GM12878 (cell line): ENCODE data around the gene OSBPL5. TPM values are rescaled to one million over a fixed set of nuclear protein-coding genes. Genes with fewer than 3 reads are reported as not detected.

Experiments
- ATAC-seq: fragments of 200-7000 bp; cut with Tn5 transposase; 3 replicates; pipeline ENCODE4 v1.9.1; 2020; ENCODE audit warnings: mild to moderate bottlenecking, moderate library complexity
- BruUV-seq: library from RNA; stranded (reverse); fragments of 400-500 nt; replicated peaks from 2 replicates; lab custom pipeline; 2021; lab: Mats Ljungman, UMichigan
- CTCF ChIA-PET: fragments of 300-600 bp; sonication (Branson Sonifier 250); formaldehyde crosslinking; extraction: SDS; loops from one replicate; lab custom pipeline; 2021; ENCODE audit warnings: inconsistent platforms; lab: Yijun Ruan, JAX
- POLR2A ChIA-PET: fragments of 350-600 bp; formaldehyde crosslinking; extraction: SDS; loops from one replicate; lab custom pipeline; 2021; ENCODE audit warnings: inconsistent platforms; lab: Charles Lee
- RAD21 ChIA-PET: fragments of 300-600 bp; sonication (Branson Sonifier 250); formaldehyde crosslinking; loops from one replicate; lab custom pipeline; 2023; ENCODE audit warnings: antibody characterized with exemption; ENCODE audit not compliant: unreplicated experiment; lab: Charles Lee
- SMC1A ChIA-PET: fragments of 300-600 bp; sonication (Branson Sonifier 250); formaldehyde crosslinking; loops from one replicate; lab custom pipeline; 2023; ENCODE audit not compliant: unreplicated experiment, uncharacterized antibody; lab: Charles Lee
- DNase-seq: peaks from one replicate; pipeline ENCODE4 v3.0.0-alpha.2; 2011; ENCODE audit warnings: low read depth, low spot score
- FAIRE-seq: peaks from 3 replicates; lab custom pipeline; 2011; peaks lifted over from hg19 to GRCh38; lab: Jason Lieb, UNC
- H2AFZ ChIP-seq: 2 replicates; pipeline ENCODE4 v1.6.0; 2011; ENCODE audit warnings: low read depth, low read length, control low read depth; ENCODE audit not compliant: control insufficient read depth
- H3K27ac ChIP-seq: 2 replicates; pipeline ENCODE4 v1.5.1; 2011; ENCODE audit warnings: control low read depth; ENCODE audit not compliant: control insufficient read depth, insufficient read depth
- H3K27me3 ChIP-seq, 2 experiments: replicated peaks in 1 of 2; 2 replicates each; pipeline versions ENCODE4 v1.6.0 to v1.6.1; 2011; ENCODE audit warnings: low read length in 1 of 2; ENCODE audit not compliant: control insufficient read depth in 2 of 2, insufficient read depth in 2 of 2
- H3K36me3 ChIP-seq, 2 experiments: 2 replicates each; pipeline ENCODE4 v1.5.1; 2011; ENCODE audit warnings: low read length in 1 of 2; ENCODE audit not compliant: control insufficient read depth in 2 of 2, insufficient read depth in 2 of 2
- H3K4me1 ChIP-seq: 2 replicates; pipeline ENCODE4 v1.6.1; 2011; ENCODE audit warnings: mild to moderate bottlenecking, low read length, moderate library complexity, mixed read lengths; ENCODE audit not compliant: control insufficient read depth, insufficient read depth
- H3K4me2 ChIP-seq: 2 replicates; pipeline ENCODE4 v1.6.0; 2011; ENCODE audit warnings: control low read depth; ENCODE audit not compliant: control insufficient read depth, insufficient read depth
- H3K4me3 ChIP-seq: fragments of 200-600 bp; sonication (generic); 2 replicates; pipeline ENCODE4 v1.5.1; 2016
- H3K79me2 ChIP-seq: 2 replicates; pipeline ENCODE4 v1.6.0; 2011; ENCODE audit warnings: low read length; ENCODE audit not compliant: control insufficient read depth, insufficient read depth
- H3K9ac ChIP-seq: 2 replicates; pipeline ENCODE4 v1.8.0; 2011; ENCODE audit warnings: low read length, control low read depth, mixed read lengths; ENCODE audit not compliant: control insufficient read depth, insufficient read depth
- H3K9me3 ChIP-seq: replicated peaks from 3 replicates; pipeline ENCODE4 v1.5.1; 2011; ENCODE audit warnings: mild to moderate bottlenecking, low read length; ENCODE audit not compliant: control insufficient read depth, insufficient read depth
- H4K20me1 ChIP-seq: 2 replicates; pipeline ENCODE4 v1.6.0; 2011; ENCODE audit not compliant: control insufficient read depth, insufficient read depth
- ASH2L ChIP-seq: fragments of 300-600, 200-600 bp; sonication (generic); IDR thresholded peaks from 2 replicates; pipeline ENCODE4 v1.6.1; 2017; ENCODE audit warnings: low read depth, mild to moderate bottlenecking, borderline replicate concordance
- CHD2 ChIP-seq: IDR thresholded peaks from 2 replicates; pipeline ENCODE4 v1.6.1; 2011; ENCODE audit warnings: low read depth, low read length, improper control_type of control experiment, borderline replicate concordance
- CREM ChIP-seq: IDR thresholded peaks from 2 replicates; pipeline ENCODE4 v1.6.1; 2014; ENCODE audit warnings: antibody characterized with exemption, low read depth
- EGR1 ChIP-seq, 2 experiments: IDR thresholded peaks; 1 replicate in 1 of 2; 2 replicates in 1 of 2; pipeline ENCODE4 v1.6.1; 2011 to 2012; ENCODE audit warnings: low read depth in 2 of 2, low read length in 2 of 2, borderline replicate concordance in 1 of 2, mild to moderate bottlenecking in 1 of 2, moderate library complexity in 1 of 2
- EP300 ChIP-seq, 2 experiments: fragments of 150-350 bp in 1 of 2; IDR thresholded peaks; 2 replicates each; pipeline ENCODE4 v1.6.1; 2011 to 2012; ENCODE audit warnings: low read depth in 2 of 2, low read length in 2 of 2, borderline replicate concordance in 1 of 2, improper control_type of control experiment in 1 of 2, inconsistent platforms in 1 of 2; ENCODE audit not compliant: control insufficient read depth in 1 of 2
- FOXM1 ChIP-seq: IDR thresholded peaks from 2 replicates; pipeline ENCODE4 v1.6.1; 2012; ENCODE audit warnings: low read depth, mild to moderate bottlenecking, inconsistent platforms, low read length, moderate library complexity
- STAT3 ChIP-seq: IDR thresholded peaks from 2 replicates; pipeline ENCODE4 v1.6.1; 2011; ENCODE audit warnings: low read depth, low read length, improper control_type of control experiment
- TAF1 ChIP-seq: IDR thresholded peaks from 2 replicates; pipeline ENCODE4 v1.6.1; 2011; ENCODE audit warnings: mild to moderate bottlenecking, low read depth, low read length, borderline replicate concordance
- ZNF217 ChIP-seq: fragments of 450-650 bp; IDR thresholded peaks from 2 replicates; pipeline ENCODE4 v1.6.1; 2017; ENCODE audit warnings: antibody characterized with exemption, mild to moderate bottlenecking
- ZNF274 ChIP-seq: IDR thresholded peaks from one replicate; pipeline ENCODE4 v1.8.0; 2011; ENCODE audit not compliant: insufficient read length, insufficient read depth
- WGBS: methylation state at CpG from one replicate; pipeline ENCODE4 v1.1.6; 2016; ENCODE audit warnings: low lambda C conversion rate; ENCODE audit not compliant: insufficient replicate concordance, insufficient coverage; ENCODE audit errors: missing lambda C conversion rate; 5-methylcytosine and 5-hydroxymethylcytosine counted together
- in situ Hi-C: fragments of 300-500 bp; cut with MboI; formaldehyde crosslinking; loops from 9 replicates; pipeline ENCODE4 v1.14.3; 2018; ENCODE audit warnings: mixed read lengths
- intact Hi-C: fragments of 100-400 bp; cut with micrococcal nuclease; formaldehyde crosslinking; loops from one replicate; pipeline ENCODE4 v1.14.2; 2022; ENCODE audit not compliant: unreplicated experiment
- polyA plus RNA-seq, 11 experiments: library from polyadenylated mRNA; depleted of rRNA in 4 of 11; unstranded in 6 of 11; stranded (reverse) in 5 of 11; fragments of >200 nt; fragmentation: Nextera tagmentation in 4 of 11; fragmentation: Illumina TruSeq in 1 of 11; extraction: Ambion mirVana in 4 of 11; extraction: Trizol in 1 of 11; gene quantifications; 1 replicate in 1 of 11; 2 replicates in 10 of 11; pipeline versions ENCODE4 v1.2.1 to v1.2.3, GENCODE V29; 2011 to 2016; ENCODE audit warnings: inconsistent platforms in 2 of 11, missing spikeins in 2 of 11, low read depth in 1 of 11
- total RNA-seq, 4 experiments: library from RNA; depleted of rRNA in 3 of 4; stranded (reverse); fragments of >200 nt in 3 of 4; fragmentation: Illumina TruSeq in 1 of 4; extraction: Trizol in 1 of 4; gene quantifications; 2 replicates each; pipeline versions ENCODE4 v1.2.1 to v1.2.3, GENCODE V29; 2013 to 2021
- TF ChIP-seq, protein P1 (sequence below): fragments of 450-650 bp; IDR thresholded peaks from 2 replicates; pipeline ENCODE4 v1.6.1; 2018; ENCODE audit warnings: borderline replicate concordance, mild to moderate bottlenecking; ENCODE audit not compliant: partially characterized antibody
- TF ChIP-seq, protein P2 (sequence below): IDR thresholded peaks from 2 replicates; pipeline ENCODE4 v1.6.1; 2012; ENCODE audit warnings: low read depth, low read length, improper control_type of control experiment

Gene OSBPL5
- total and polyA plus RNA-seq, 10 of the 15 experiments (the other 5 are each of a cell fraction or from before 2014, with no cell fraction given): not detected

DNA sequence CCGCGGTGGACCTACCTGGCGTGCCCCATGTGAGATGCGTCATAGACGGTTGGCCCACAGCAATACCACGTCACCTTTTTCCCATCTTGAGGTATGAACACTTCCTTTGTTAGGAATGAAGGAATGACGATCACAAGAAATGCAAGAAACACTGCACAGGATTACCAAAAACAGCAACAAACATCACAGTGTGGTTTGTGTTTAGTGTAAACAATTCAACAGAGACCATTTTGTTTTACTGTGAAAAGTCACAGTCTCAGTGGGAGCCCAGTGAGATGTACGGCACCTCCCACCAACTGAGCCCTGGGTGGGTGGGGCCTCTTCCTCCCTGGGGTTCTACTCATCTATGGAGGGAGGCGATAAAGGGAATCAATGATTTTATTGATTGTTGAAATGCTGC lies 124.2 kb downstream of the OSBPL5 start:
- 88% methylated on average over 9 of the region's 9 CpGs for WGBS
- ATAC-seq (no peak), DNase-seq (no peak), FAIRE-seq (no peak)
- CTCF ChIA-PET: interaction anchor here (0.7 to 6.6 kb wide), 3 partner anchors 8 to 50 kb away, joined by 3 to 143 read pairs (median 77); no protein-coding TSS in a partner anchor
- H3K9ac ChIP-seq: no peak overlapping the region
- H3K36me3 ChIP-seq: peaks cover 38 to 39% of the 10 kb centered on the region in 2 experiments
- SMC1A ChIA-PET: interaction anchor here (2.2 kb wide), 1 partner anchor 9 kb away, joined by 8 read pairs; no protein-coding TSS in a partner anchor
- H3K79me2 ChIP-seq: no peaks in the 10 kb centered on the region; the same call in none of the 2 replicates
- POLR2A ChIA-PET: no interaction called here
- no peak overlapping the region for H3K4me2 ChIP-seq
- no peak overlapping the region for H3K4me3 ChIP-seq
- TF ChIP-seq ZNF274 (no peak), ZNF217 (no peak), TAF1 (no peak), ASH2L (no peak), STAT3 (no peak)
- TF ChIP-seq, all 136 proteins: peak for 0
- RAD21 ChIA-PET: interaction anchor here (1.5 to 4.0 kb wide), 2 partner anchors 9 to 51 kb away, joined by 4 to 15 read pairs; no protein-coding TSS in a partner anchor
- Histone ChIP-seq H3K9me3 (no peaks in the 10 kb centered on the region), H3K4me1 (peaks cover 20% of the 10 kb centered on the region), H2AFZ (no peak overlapping the region), H3K27ac (no peak overlapping the region), H4K20me1 (no peaks in the 10 kb centered on the region), H3K27me3 (no peaks in the 10 kb centered on the region)
- intact Hi-C loops: no loop called here
- in situ Hi-C loops: loop anchor here (5.0 kb wide), 1 partner anchor 51 kb away; no protein-coding TSS in a partner anchor
- BruUV-seq: no TSS peak

DNA sequence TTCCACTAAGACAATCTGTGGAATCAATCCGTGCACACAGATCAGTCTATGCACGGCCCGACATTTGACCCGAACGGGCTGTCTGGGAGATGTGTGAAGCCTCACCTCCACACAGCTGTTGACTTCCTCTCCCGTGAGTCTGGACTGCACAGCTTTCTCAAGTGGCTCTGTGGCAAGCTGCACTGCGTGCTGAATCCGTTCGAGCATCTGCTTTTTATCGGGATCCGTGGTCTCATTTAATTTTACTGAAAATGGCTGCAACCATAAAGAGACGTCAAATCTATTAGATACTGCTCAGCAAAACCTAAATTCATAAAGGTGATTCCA lies 127.2 kb downstream of the OSBPL5 start:
- no peak overlapping the region for H2AFZ ChIP-seq
- no peak for DNase-seq
- no peaks in the 10 kb centered on the region for H4K20me1 ChIP-seq
- H3K4me2 ChIP-seq: no peak overlapping the region
- peaks cover 33 to 46% of the 10 kb centered on the region in 2 experiments for H3K36me3 ChIP-seq
- BruUV-seq: no TSS peak
- H3K79me2 ChIP-seq: no peaks in the 10 kb centered on the region; the same call in none of the 2 replicates
- ChIA-PET SMC1A (interaction anchor here (0.8 to 5.6 kb wide), 7 partner anchors 11 to 78 kb away, joined by 3 to 47 read pairs (median 4); partner anchors contain the start of gene CARS1), RAD21 (interaction anchor here (1.8 to 4.6 kb wide), 3 partner anchors 12 to 52 kb away, joined by 3 to 51 read pairs (median 15); no protein-coding TSS in a partner anchor), POLR2A (interaction anchor here (1.1 kb wide), 1 partner anchor 53 kb away, joined by 3 read pairs; no protein-coding TSS in a partner anchor), CTCF (interaction anchor here (0.6 to 6.6 kb wide), 13 partner anchors 11 to 1091 kb away, joined by 3 to 143 read pairs (median 5); no protein-coding TSS in a partner anchor)
- in situ Hi-C loops: no loop called here
- no peak overlapping the region for H3K4me3 ChIP-seq
- 98% methylated on average over 12 of the region's 12 CpGs for WGBS
- no peak for FAIRE-seq
- no peak overlapping the region for H3K27ac ChIP-seq
- H3K9ac ChIP-seq: no peak overlapping the region
- intact Hi-C loops: loop anchor here (1.0 kb wide), 1 partner anchor 53 kb away; no protein-coding TSS in a partner anchor
- H3K4me1 ChIP-seq: peaks cover 29% of the 10 kb centered on the region
- no peaks in the 10 kb centered on the region for H3K9me3 ChIP-seq
- no peaks in the 10 kb centered on the region for H3K27me3 ChIP-seq
- no peak for ATAC-seq
- TF ChIP-seq EP300 (IDR thresholded peaks at IDR 0.05; ENCODE audit: borderline replicate concordance in 1 of 2, control insufficient read depth in 1 of 2, low read depth in 2 of 2, low read length in 2 of 2) (no peak), ZNF217 (no peak), FOXM1 (no peak), CHD2 (no peak), CREM (no peak), EGR1 (IDR thresholded peaks at IDR 0.05; ENCODE audit: borderline replicate concordance in 1 of 2, low read depth in 2 of 2, low read length in 2 of 2) (no peak)
- TF ChIP-seq, protein P1, sequence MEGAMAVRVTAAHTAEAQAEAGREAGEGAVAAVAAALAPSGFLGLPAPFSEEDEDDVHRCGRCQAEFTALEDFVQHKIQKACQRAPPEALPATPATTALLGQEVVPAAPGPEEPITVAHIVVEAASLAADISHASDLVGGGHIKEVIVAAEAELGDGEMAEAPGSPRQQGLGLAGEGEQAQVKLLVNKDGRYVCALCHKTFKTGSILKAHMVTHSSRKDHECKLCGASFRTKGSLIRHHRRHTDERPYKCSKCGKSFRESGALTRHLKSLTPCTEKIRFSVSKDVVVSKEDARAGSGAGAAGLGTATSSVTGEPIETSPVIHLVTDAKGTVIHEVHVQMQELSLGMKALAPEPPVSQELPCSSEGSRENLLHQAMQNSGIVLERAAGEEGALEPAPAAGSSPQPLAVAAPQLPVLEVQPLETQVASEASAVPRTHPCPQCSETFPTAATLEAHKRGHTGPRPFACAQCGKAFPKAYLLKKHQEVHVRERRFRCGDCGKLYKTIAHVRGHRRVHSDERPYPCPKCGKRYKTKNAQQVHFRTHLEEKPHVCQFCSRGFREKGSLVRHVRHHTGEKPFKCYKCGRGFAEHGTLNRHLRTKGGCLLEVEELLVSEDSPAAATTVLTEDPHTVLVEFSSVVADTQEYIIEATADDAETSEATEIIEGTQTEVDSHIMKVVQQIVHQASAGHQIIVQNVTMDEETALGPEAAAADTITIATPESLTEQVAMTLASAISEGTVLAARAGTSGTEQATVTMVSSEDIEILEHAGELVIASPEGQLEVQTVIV: no peak
- TF ChIP-seq, protein P2, sequence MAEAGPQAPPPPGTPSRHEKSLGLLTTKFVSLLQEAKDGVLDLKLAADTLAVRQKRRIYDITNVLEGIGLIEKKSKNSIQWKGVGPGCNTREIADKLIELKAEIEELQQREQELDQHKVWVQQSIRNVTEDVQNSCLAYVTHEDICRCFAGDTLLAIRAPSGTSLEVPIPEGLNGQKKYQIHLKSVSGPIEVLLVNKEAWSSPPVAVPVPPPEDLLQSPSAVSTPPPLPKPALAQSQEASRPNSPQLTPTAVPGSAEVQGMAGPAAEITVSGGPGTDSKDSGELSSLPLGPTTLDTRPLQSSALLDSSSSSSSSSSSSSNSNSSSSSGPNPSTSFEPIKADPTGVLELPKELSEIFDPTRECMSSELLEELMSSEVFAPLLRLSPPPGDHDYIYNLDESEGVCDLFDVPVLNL: no peak
